NCI-H748 (cell line): Measurements from ENCODE around the gene VPS54.
A peak's percentile ranks its signal among the peaks of the same experiment; 100 is the strongest.

Experiments
- DNase-seq: peaks from one replicate; lab custom pipeline; 2025; ENCODE audit not compliant: unreplicated experiment; lab: John Stamatoyannopoulos, UW

The VPS54 gene

GRCh38 chr2:64019083-64019974, at the start of gene VPS54:
TSS of gene VPS54 (minus strand) at chr2:64019428. CDS start at chr2:63983999, 35,429 bp downstream.
- DNase-seq = peak; percentile 59

- no peak for DNase-seq
Observed at GRCh38 chr2:64067326-64067725, 48.1 kb upstream of the VPS54 start.

GRCh38 chr2:64065516-64065915, 46.3 kb upstream of the VPS54 start:
- no peak for DNase-seq

DNA sequence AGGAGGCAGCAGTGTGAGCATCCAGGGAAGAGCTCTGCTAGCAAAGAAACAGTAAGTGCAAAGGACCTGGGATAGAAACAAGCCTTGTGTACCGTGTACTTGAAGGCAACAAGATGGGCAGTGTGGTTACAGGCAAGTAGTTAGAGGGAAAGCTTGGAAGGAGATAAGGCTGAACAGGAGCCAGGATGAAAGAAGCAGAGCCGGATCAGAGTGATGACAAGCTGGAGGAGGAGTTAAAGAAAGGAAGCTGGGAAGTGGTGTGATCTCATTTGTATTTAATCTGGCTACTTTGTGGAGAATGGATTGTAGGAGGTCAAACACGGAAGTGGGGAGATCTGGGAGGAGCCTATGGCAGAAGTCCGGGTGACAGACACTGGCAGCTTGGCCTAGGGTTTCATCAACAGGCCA, 44.7 kb upstream of the VPS54 start:
- no peak for DNase-seq

DNA sequence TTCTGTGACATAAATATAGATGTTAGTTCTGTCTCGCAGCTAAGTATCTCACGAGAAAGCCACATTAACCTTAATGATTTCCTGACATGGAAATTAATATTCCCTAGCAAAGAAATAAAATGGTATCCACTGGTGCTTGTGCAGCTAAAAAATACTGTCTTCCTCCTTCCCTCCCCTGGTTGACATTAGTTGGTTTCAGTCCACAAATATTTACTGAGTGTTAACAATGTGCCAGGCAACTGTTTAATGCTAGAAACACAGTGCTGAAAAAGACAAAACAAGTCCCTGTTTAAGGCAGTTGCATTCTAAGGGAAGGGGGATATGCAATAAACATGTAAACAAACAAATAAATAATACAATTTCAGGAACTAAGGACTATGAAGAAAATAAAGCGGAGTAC, 44.2 kb upstream of the VPS54 start:
- peak; percentile 15 for DNase-seq

DNA sequence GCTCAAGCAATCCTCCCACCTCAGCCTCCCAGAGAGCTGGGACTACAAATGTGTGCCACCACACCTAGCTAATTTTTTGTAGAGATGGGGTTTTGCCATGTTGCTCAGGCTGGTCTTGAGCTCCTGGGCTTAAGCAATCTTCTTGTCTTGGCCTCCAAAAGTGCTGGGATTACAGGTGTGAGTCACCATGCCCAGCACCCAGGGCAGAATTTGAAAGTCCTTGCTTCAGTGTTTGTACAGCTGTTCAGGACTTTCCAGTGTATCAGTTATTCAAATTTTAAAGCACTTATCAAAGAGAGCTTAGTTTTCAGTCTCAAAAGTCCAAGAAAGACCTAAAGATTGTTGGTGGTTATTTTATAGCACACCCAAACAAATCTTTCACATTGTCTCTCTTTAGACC, 43.6 kb upstream of the VPS54 start:
- peak; percentile 10 for DNase-seq

DNA sequence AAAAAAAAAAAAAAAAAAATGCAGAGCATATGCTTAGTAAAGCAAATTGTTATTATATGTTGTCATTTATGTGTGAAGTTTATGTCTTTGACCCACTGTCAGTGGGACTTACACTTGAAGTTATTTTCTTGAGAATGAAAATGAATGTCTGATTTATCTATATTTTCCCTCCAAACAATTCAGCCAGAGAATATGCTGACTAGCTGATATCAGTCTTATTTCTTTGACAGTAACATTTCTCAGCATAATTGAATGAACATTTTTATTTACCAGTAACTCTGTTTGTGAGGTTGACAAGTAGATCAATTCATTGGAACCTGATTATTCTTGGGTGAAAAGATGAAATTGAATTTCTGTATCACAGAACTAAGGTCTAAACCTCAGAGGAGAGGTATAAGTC, 40.0 kb upstream of the VPS54 start:
- DNase-seq = no peak

DNA sequence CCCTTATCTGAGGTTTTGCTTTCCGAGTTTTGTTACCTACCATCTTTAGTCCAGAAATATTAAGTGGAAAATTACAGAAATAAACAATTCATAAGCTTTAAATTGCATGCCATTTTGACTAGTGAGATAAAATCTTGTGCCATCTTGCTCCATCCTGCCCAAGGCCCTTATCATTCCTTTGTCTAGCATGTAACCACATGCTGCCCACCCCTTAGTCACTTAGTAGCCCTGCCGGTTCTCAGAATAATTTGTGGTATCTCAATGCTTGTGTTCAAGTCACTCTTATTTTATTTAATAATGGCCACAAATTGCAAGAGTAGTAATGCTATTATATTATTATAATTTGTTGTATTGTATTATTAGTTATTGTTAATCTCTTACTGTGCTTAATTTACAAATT, 36.8 kb upstream of the VPS54 start:
- no peak for DNase-seq

GRCh38 chr2:64054161-64054915, 35.1 kb upstream of the VPS54 start:
- DNase-seq = no peak

- DNase-seq = peak; percentile 18
Observed at GRCh38 chr2:64052463-64053241, 33.4 kb upstream of the VPS54 start.

- DNase-seq = peak; percentile 78
Observed at GRCh38 chr2:64049633-64050220, 30.5 kb upstream of the VPS54 start.

DNA sequence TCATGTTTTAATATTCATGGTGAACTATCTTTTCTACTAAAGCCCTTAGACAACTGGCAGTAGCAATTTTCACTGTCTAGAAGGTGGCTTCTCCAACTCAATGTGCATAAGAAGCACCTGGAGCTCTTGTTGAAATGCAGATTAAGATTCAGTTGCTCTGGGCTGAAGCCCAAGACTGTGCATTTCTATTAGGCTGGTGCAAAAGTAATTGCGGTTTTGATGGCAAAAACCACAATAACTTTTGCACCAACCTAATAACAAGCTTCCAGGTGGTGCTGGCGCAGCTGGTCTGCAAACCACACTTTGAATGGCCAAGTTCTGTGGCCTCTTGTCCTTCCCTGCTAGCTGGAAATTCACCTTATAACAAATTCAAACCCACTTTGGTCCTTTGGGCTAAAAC, 26.7 kb upstream of the VPS54 start:
- DNase-seq = no peak

DNA sequence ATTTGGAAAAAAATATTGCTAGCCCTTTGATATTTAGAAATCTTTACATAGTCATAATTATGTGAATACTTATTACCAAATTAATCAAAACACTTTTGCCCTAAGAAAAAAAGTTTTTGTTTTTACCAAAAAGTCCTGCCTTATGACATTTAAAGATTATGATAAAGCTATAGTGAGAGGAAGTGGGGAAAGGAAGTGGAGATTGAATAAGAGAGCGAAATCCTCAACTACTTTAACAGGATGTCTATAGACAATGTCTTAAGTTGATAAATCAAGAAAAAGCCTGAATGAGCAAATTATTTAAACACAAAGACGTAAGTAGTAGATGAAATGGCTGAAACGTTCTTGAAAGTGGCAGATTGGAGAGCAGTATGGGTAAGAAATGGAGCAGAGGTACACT, 20.9 kb upstream of the VPS54 start:
- no peak for DNase-seq

DNA sequence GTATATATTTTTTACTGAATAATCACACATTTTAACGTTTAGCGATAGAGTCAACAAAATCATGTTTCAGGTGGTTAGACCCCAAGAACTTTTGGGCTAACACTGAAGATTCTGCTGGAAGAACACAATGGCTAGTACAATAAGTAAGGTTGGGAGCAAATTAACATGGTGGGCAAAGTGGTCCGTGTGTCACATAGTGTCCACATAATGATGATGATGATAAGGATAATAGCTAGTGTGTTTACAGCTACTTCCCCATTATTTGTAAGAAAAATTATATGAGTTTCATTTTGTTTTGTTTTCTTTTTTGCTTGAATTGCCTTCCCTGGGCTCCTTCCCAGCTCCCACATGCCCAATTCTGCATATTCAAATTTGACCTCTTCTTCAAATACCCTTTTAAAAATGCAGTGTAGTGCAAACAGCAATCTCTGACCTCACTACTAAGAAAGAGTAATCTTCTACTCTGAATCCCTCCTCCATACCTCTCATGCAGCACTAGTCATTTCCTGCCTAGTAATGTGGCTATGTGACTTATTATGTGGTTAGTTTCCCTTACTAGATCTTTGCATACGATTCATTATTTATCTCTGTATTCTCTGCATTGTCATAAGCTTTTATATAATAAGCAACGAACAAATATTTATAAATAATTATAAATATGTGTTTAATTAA, 16.9 kb upstream of the VPS54 start:
- peak; percentile 41 for DNase-seq

DNA sequence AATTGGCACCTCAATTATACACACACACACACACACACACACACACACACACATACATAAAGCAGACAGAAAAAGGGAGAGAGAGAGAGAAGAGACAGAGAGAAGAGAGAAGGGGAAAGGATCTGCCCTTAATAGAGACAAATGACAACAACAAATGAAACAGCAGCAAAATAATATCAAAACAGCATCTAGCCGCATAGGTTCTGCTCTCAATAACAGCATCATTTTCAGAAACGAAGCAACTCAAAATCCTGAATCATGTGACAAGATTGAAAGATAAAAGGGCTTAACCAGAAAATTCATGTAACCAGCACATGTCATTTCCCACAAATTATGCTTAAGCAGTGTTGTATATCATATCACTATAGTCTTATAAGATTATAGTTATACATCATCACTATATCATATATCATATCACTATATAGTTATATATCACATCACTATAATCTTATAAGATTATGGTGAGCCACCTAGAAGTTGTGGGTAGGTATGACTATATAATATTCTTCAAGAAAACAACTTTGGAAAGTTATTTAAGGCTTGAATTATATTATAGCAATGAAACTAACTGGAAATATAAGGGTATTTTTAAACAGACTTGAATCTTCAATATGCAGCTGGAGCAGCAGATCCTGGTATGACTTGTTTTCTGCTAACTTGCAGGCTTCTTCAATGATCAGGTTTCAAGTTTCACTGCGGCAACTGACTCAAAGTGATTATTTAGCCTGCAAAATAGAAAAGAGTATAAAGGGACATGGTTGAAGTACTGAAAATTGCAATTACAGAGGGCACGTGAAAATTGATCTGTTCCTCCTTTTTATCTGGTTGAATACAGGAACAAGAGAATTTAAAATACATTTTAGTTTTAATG, 16.1 kb upstream of the VPS54 start:
- DNase-seq = peak; percentile 61

GRCh38 chr2:64029116-64029665, 10.0 kb upstream of the VPS54 start:
- DNase-seq = peak; percentile 83

DNA sequence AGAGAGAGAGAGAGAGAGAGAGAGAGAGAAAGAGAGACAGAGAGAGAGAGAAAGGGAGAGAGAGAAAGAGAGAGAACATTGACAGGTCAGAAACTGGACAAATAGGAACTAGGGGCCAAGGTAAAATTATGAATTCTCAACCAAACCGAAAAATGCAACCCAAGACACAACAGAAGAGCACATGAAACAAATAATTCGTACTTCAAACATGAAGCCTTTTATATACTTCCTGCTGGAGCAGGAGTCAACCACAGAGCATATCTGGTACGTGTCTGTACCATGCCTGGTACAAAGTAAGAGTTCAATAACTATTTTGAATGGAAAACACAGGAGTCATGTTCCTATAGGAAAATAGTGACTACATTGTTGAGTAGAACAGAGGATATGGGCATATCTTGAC, 6.5 kb upstream of the VPS54 start:
- DNase-seq = no peak

GRCh38 chr2:64024259-64024949, 5.2 kb upstream of the VPS54 start:
- DNase-seq = no peak
